OCI-LY7 (cell line): Measurements from ENCODE around the gene GALNT1.

Source experiments
- CTCF ChIP-seq: fragments of 200-600 bp; sonication (generic); conservative IDR thresholded peaks from 2 replicates; pipeline ENCODE4 v1.5.1; 2014; ENCODE audit warnings: mild to moderate bottlenecking, antibody characterized with exemption, low read length, moderate library complexity, mixed read lengths
- EZH2phosphoT487 ChIP-seq: fragments of 200-600 bp; sonication (generic); IDR thresholded peaks from 2 replicates; pipeline ENCODE4 v1.6.1; 2018; ENCODE audit warnings: low read depth, borderline replicate concordance, mild to moderate bottlenecking, mixed run types, antibody characterized with exemption, low read length, moderate library complexity, mixed read lengths

DNA sequence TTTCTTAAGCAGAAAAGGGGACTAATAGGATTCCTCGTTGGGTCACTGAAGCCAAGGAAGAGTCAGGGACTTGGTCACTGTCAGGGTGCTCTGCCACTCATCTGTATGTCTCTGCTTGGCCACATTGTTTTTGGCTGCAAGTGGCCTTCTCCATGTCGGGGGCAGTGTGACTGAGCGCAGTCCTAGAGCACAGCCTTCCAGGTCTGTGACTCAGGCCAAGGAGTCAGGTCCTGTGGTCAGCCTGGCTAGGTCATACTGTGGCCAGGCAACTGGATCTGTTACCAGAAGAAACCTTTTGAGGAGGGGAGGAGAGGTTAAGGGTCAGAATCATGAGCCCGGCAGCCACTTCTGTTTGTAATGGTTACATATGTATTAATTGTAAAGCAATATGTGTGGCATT lies 61.3 kb downstream of the GALNT1 start:
- no peak for TF ChIP-seq CTCF
- TF ChIP-seq EZH2phosphoT487, result no peak
